Psoas muscle (tissue), 8 donors: Measurements from ENCODE around the gene FBF1. TPM values are rescaled to one million over a fixed set of nuclear protein-coding genes. Genes with fewer than 3 reads are reported as not detected.

Experiments
- ATAC-seq, 4 donors: fragments of 200-7000 bp; cut with Tn5 transposase; one replicate each; pipeline ENCODE4 v1.9.1; 2020; ENCODE audit warnings: moderate library complexity in 3 of 4, mild to moderate bottlenecking in 2 of 4
- DNase-seq, 2 donors: peaks; one replicate each; pipeline ENCODE4 v3.0.0-alpha.2; 2020
- H3K27ac ChIP-seq: fragments of 200-600 bp; one replicate; pipeline ENCODE4 v1.8.0; 2022
- H3K27me3 ChIP-seq, 3 donors: fragments of 200-600 bp in 1 of 3; one replicate each; pipeline versions ENCODE4 v1.6.1 to v1.8.0; 2013 to 2022; ENCODE audit warnings: low read length in 2 of 3, mild to moderate bottlenecking in 2 of 3, moderate library complexity in 1 of 3; ENCODE audit not compliant: insufficient read depth in 3 of 3
- H3K36me3 ChIP-seq, 2 donors: fragments of 200-600 bp in 1 of 2; one replicate each; pipeline versions ENCODE4 v1.6.1 to v1.8.0; 2013 to 2022; ENCODE audit warnings: low read depth in 1 of 2, mild to moderate bottlenecking in 1 of 2, moderate library complexity in 1 of 2; ENCODE audit not compliant: insufficient read depth in 1 of 2
- H3K4me1 ChIP-seq: fragments of 200-600 bp; one replicate; pipeline ENCODE4 v1.8.0; 2022
- H3K4me3 ChIP-seq: fragments of 200-600 bp; one replicate; pipeline ENCODE4 v1.8.0; 2022; ENCODE audit warnings: mild to moderate bottlenecking
- H3K9me3 ChIP-seq: fragments of 200-600 bp; one replicate; pipeline ENCODE4 v1.8.0; 2022
- CTCF ChIP-seq: fragments of 200-600 bp; IDR thresholded peaks from one replicate; pipeline ENCODE4 v1.8.0; 2022; ENCODE audit warnings: antibody characterized with exemption
- WGBS, 3 donors: extraction: QIAGEN DNeasy Blood & Tissue Kit; methylation state at CpG; one replicate each; pipeline versions ENCODE4 v1.1.6 to v1.1.7; 2013; 5-methylcytosine and 5-hydroxymethylcytosine counted together
- intact Hi-C, 2 donors: fragments of 100-400 bp; cut with DNase I; formaldehyde crosslinking; loops; one replicate each; pipeline versions ENCODE4 v1.11.0 to v1.14.2; 2022
- polyA plus RNA-seq, 3 donors: library from polyadenylated mRNA; stranded (reverse); fragments of 200-250 nt; gene quantifications; one replicate each; pipeline ENCODE4 v1.2.3, GENCODE V29; 2013
- total RNA-seq, 4 donors: library from RNA; stranded (reverse); fragmentation: NEBNext Ultra II Directional in 2 of 4; extraction: Animal tissue kit (Norgen Biotek cat#: 25700) in 2 of 4; gene quantifications; one replicate each; pipeline versions ENCODE4 v1.2.1 to v1.2.4, GENCODE V29; 2021 to 2023
- donor health status: healthy with polysubstance abuse.
- donor health status: DM: no; HTN: no; CAD: no; lungs with moderate emphysema.
- donor health status: Bipolar disorder and iron deficiency.
- donor health status: healthy.
- donor health status: DM: yes; HTN: yes; CAD: no.
- donor health status: DM: no; HTN: no; CAD: no.
- donor health status: DM: no; HTN: no; CAD: no.
- donor health status: DM: yes; HTN: yes; CAD: no.

Gene FBF1
- total and polyA plus RNA-seq, 7 donors: 1.8 to 10.4 (median 3.7) TPM

GRCh38 chr17:75898065-75898464 lies 42.8 kb downstream of the FBF1 start:
- TF ChIP-seq CTCF: no peak
- intact Hi-C loops: loop anchor here in 1 of 2 donors (5.0 kb wide), 1 partner anchor 131 kb away; the partner anchor contains the start of gene GALK1
- DNase-seq (no peak), ATAC-seq (no peak)
- Histone ChIP-seq H3K27me3 (no peaks in the 10 kb centered on the region), H3K9me3 (no peaks in the 10 kb centered on the region), H3K4me3 (no peak overlapping the region), H3K27ac (no peak overlapping the region), H3K36me3 (peaks cover 5 to 57% of the 10 kb centered on the region in 2 donors), H3K4me1 (peaks cover 17% of the 10 kb centered on the region)
- 84 to 89% (median 84%) methylated on average over 8 of the region's 8 CpGs for WGBS, 3 donors

GRCh38 chr17:75897160-75898019 lies 43.5 kb downstream of the FBF1 start:
- Histone ChIP-seq H3K4me3 (peak overlapping the region; percentile 79), H3K36me3 (peaks cover 5 to 54% of the 10 kb centered on the region in 2 donors)
- ATAC-seq: no peak

GRCh38 chr17:75896415-75897159 lies 44.3 kb downstream of the FBF1 start, which contains the start of gene TRIM65:
Gene TRIM65 (minus strand): TSS chr17:75896951. CDS start chr17:75896937, 14 bp downstream.
- DNase-seq (peak; percentile 91 to 95), ATAC-seq (peak; percentile 82 to 87 (median 85))
- peak within 1 kb of the TSS; percentile 79 for H3K4me3 ChIP-seq
- TF ChIP-seq CTCF: peak; percentile 50
- intact Hi-C loops: loop anchor here in 1 of 2 donors (2.0 to 5.0 kb wide), 2 partner anchors 42 to 129 kb away; partner anchors contain the start of genes GALK1 and WBP2
- H3K36me3 ChIP-seq: peaks cover under 1 to 54% of the 10 kb centered on the region in 2 donors
- H3K4me1 ChIP-seq: peaks cover 21% of the 10 kb centered on the region
- H3K27ac ChIP-seq: peak within 1 kb of the TSS; percentile 97
- H3K27me3 ChIP-seq: no peaks in the 10 kb centered on the region
- no peaks in the 10 kb centered on the region for H3K9me3 ChIP-seq
- WGBS, 3 donors: 0 to 1% (median 0%) methylated on average over 50 to 102 of the region's 102 CpGs

More at GRCh38 chr17:75897160-75898019, 43.5 kb downstream of the FBF1 start:
- no peak for TF ChIP-seq CTCF
- Histone ChIP-seq H3K27me3 (no peaks in the 10 kb centered on the region), H3K4me1 (peaks cover 21% of the 10 kb centered on the region), H3K27ac (peak overlapping the region; percentile 97), H3K9me3 (no peaks in the 10 kb centered on the region)
- intact Hi-C loops: loop anchor here in 1 of 2 donors (2.0 to 5.0 kb wide), 2 partner anchors 43 to 130 kb away; partner anchors contain the start of genes GALK1 and WBP2
- peak; percentile 46 to 72 for DNase-seq
- 46 to 61% (median 58%) methylated on average over 27 to 37 of the region's 37 CpGs for WGBS, 3 donors

DNA sequence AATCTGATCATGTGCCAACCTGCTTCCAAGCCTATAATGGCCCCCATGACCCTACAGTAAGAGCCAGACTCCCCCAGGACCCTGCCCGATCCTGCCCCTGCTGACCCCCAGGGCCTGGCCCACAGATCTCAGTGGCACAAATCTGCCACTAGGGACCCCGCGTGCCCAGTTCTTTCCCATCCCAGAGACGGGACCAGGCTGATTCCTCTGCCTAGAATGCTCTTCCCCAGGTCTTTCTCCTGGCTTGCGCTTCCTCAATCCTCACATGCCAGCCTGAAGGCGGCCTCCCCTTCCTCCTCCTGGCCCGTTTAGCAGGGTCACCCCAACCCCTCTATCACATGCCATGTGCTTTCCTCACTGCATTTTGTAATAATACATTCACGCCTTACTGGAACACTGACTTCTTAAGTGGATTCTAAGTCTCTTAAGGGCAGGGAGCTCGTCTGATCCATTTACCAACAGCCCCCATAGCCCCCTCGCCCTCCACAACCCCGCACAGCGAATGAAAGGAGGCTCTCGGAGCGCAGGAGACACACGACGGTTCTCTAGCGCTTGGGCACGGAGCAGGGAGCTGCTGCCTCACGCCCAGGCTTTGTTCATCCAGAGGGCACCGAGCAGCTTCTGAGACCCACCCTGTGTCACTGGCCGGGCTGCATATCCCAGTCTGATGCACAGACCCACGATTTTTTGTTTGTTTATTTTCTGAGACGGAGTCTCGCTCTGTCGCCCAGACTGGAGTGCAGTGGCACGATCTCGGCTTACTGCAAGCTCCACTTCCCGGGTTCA lies 45.3 kb downstream of the FBF1 start:
- ATAC-seq (peak in 2 of 4 donors; percentile 19 to 35), DNase-seq (peak in 1 of 2 donors; percentile 64)
- H3K9me3 ChIP-seq: no peaks in the 10 kb centered on the region
- intact Hi-C loops: loop anchor here in 1 of 2 donors (2.0 to 5.0 kb wide), 2 partner anchors 41 to 128 kb away; partner anchors contain the start of genes GALK1 and WBP2
- peak overlapping the region; percentile 79 for H3K4me3 ChIP-seq
- no peaks in the 10 kb centered on the region for H3K27me3 ChIP-seq
- 24 to 35% (median 28%) methylated on average over 27 to 28 of the region's 28 CpGs for WGBS, 3 donors
- peaks cover 21% of the 10 kb centered on the region for H3K4me1 ChIP-seq
- H3K36me3 ChIP-seq: peaks cover 0 to 54% of the 10 kb centered on the region in 2 donors
- TF ChIP-seq CTCF: peak; percentile 32
- H3K27ac ChIP-seq: peak overlapping the region; percentile 97
